ENCODE results near the gene NTM.

The NTM gene

DNA sequence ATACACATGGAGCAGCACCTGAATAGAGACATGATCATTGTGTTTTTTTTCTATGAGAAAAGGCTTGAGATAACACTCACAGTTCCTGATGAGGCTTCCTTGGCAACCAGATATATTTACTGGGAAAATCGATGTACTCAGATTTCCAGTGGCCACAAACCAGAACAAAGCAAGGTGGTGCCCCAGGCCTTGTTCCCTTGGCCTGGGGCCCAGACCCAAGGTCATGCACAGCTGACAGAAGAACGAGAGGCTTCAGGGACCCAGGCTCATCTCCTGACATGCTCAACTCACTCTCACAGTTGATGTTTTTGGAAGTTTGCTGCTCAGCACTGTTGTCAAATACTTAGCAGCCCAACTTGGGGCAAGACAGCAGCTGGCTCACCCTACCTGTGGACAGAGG, 281.8 kb downstream of the NTM start:
- no peak for DNase-seq

DNA sequence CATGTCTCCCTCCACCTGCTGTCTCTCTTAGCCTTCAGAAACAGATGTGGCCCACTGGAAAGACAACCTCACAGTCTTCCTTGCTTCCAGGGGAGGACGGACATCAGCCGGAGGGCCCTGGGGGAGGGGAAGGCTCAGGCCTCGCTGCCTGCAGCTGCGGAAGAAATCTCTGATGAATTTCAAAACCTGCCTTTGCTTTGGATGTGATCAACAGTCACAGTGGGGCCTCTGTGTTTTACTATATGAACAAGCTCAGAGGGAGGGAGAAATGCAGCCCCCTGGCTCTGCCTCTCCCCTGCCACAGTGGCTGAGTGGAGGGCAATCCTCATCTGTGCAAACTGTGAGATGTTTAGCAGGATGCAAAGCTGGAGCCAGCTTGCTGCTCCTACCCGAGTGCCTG, 282.8 kb downstream of the NTM start:
- DNase-seq = no peak

DNA sequence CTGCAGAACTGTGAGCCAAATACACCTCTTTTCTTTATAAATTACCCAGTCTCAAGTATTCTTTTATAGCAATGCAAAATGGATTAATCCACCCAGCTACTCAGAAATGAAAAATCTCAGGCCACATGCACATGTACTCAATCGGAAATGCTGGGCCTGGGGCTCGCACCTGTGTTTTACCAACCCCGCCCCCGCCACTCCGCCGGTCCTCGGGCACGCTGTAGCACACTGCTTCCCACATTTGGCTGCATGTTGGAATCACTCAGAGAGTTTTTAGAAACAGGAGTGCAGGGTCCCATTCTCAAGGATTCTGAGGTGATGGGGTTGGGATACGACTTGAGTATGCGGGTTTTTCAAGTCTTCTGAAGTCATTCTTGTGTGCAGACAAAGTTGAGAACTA, 284.4 kb downstream of the NTM start:
- no peak for DNase-seq

DNA sequence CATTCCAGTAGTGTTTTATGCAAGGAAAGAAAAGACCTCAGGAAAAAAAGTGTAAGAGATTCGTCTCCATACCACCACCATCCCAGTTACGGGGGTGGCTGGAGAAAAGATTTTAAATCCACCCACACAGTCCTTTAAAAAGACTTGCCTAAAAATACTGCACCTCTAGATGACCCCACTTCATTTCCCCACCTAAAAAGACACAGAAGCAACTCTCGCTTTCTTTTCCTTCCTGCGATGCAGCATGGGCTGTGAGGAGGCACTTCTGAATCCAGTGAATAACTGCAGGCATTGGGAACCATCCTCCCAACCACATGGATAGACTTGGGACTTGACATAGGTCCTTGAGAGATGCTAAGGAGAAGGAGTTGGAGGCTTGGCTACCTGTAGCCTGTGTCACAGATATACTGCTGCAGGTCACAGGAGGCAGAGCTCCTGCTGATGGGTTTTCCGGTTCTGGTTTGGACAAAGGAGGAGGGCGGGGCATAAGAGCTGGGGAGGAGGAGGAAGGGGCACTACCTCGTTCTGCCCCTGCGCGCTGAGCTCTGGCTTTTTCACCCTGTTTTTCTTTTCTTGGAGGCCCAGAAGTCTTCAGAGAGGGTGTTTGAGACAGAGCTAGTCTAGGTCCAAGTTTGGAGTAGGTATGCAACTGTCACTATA, 285.9 kb downstream of the NTM start:
- peak in 1 of 3 experiments; percentile 18 for DNase-seq

DNA sequence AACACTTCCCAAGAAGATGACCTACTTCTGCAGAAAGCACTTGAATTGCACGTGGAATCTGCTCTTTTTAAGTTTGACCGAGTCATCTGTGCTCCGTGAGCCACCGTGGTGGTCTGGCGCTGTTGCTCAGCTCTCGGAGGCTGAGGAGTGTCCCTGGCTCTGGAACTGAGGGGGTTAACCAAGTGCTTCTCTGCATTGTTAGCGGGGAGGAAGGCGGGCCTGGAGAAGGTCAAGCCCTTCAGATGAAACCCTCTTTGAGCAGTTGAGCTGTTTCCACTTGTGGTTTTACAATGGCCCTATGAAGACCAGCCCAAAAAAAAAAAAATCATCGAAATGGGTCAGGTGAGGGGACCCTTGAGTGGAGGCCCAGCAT, 286.4 kb downstream of the NTM start:
- no peak for DNase-seq

DNA sequence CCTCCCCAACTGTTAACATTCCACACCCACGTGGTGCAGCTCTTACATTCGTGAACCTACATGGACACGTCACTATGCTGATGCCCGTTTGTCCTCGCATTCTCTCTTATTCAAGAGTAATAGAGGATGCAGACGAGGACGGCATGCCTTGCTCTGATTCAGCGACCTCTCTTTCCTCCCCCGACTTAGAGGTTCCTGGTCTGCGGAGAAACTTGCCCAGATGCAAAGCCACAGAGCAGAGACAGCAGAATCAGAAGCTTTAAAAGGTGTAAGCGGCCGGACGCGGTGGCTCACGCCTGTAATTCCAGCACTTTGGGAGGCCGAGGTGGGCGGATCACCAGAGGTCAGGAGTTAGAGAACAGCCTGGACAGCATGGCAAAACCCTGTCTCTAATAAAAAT, 288.0 kb downstream of the NTM start:
- no peak for DNase-seq

DNA sequence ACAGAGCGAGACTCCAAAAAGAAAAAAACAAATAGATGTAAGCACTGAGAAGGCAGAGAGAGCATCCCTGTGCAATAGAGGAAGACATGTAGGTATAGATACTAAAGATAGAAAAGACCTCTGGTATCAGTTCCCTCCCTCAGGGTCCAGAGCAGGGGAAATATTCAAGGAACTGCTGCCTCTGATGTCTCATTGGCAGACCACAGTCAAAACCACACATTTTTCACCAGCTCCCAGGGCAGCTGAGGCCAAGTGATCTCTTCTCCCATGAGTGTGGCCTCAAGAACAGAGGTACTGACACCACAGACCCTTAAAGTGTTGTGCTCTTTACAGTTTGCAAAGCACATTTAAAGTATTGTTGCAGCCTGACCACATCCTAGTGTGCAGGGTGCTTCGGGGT, 288.5 kb downstream of the NTM start:
- no peak for DNase-seq

DNA sequence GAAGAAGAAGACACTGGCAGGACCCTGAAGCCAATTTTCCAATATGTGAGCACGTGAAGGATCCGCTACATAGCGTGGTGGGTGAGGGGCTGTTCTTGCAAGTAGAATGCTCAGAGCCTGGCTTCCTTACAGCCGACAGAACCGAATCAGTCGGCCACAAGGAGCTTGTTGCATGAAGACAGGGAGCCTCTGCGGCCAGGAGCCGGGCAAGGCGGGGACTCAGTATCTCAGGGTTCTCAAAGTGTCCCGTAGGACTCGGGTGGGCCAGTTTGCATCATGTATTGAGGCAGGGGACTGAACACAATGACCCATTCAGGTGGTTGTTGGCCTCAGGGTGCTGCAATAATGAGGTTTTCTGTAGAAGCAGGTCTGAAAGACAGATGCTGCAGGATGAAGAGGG, 289.5 kb downstream of the NTM start:
- DNase-seq = no peak

DNA sequence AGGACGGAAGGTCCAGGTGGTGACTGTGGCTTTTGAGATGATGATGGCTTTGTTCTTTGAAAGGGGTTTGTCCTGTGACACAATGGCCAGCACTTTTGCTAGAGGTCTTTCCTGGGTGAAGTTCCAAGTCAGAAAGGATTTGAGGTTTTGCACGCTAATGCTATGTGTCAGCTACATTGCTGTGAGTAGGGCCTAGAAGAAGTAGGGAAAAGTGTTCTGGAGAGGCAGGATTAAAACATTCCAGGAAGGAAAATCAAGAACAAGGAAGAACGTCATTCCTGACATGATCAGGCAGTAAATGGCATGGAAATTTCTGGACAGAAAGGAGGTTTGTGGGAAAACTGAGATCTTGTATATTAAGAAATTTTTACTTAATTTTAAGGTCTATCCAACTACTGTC, 290.7 kb downstream of the NTM start:
- no peak for DNase-seq

DNA sequence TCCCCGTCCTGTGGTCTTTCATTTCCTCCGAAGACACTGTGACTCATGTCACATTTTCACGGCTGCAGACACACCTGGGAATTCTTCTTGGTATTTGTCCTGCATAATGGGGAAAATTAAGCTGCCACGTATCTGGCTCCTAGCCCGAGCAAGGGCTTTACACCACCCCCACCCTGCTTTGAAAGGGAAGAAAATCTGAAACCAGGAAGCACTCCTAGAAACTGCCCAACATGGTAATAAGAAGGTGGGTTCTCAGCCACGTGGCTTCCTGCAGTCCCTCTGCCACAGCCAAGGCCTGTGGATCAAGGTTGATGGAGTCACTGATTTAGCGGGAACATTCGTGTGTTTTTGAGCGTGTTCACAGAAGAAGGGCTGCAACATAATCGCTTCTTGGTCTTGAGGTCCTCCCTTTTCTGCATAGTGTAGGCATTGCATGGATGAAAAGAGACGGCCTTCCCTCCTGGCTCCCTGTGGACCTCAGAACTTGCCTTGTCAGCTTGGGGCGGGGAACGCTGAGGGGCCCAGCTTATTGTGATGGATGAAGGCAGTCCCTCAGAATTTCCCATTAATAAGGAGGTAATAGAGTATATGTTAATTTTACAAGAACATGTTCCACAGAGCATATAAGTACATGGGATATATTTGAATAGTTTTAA, 292.0 kb downstream of the NTM start:
- peak in 1 of 3 experiments; percentile 50 for DNase-seq

DNA sequence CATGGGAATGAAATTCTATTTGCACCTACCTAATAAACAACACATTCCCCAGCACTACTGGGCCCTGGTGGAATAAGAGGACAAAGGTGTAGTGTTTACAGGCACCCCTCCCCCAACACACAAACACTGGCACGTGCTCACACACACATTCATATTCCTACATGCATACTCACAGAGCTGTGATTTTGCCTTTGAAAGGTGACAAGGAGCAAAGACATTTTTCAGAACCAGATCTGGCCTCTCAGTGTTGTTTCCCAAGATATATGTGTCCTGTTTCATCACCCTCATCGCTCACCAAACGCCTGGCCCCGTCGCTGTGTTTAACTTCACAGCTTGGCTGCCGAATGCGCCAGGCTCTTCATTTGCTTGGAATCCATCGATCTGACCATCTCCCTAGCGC, 292.6 kb downstream of the NTM start:
- DNase-seq = no peak

DNA sequence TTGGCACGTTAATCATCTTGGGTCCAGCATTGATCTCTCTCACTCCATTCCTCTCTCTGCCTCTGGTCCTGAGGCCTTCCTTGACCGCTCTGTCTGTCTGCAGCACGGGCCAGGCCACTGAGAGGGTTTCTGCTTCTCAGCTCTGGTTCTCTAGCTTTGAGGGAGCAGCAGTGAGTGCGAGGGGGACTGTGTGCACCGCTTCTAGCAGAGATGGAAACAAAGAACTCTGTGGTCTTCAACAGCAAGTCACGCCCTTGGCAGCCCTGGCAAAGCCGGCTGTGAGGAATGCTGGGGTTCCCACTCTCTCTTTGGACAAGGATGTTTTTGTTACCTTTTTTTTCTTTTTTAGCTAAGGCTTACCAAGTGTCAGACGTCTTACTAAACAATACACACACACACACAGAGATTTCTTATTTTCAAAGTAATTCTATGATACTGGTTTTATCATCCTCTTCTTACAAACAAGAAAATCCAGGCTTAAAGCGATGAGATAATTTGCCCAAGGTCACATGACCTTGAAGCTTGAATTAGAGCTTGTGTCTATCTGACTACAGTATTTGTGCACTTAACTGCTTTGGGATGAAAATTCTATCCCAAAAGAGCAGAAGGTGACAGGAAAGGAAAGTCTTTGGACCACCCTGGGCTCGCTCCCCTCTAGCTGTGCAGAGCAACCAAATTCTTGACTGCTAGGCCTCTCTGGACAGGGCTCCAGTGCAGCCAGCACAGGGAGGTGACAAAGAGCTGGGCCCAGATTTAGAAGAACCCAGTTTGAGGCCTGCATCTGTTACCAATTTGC, 293.2 kb downstream of the NTM start:
- DNase-seq = no peak

DNA sequence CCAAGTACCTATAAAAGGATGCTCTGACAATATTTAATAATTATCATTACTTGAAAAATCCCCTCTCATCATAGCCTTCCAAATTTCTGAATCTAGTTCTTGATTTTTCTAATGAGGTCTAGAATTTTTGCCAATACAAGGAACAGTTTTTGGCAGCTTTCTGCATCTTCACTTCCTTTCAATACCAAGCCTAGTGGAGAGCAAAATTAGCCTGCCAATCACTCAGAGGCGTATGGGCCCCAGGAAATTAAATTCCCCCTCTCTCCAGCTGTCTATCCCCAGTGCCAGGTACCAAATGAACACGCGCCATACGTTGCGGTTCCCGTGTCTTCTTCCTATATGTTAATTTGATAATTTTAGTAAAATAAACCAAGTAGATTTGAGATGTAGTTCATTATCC, 293.9 kb downstream of the NTM start:
- no peak for DNase-seq

DNA sequence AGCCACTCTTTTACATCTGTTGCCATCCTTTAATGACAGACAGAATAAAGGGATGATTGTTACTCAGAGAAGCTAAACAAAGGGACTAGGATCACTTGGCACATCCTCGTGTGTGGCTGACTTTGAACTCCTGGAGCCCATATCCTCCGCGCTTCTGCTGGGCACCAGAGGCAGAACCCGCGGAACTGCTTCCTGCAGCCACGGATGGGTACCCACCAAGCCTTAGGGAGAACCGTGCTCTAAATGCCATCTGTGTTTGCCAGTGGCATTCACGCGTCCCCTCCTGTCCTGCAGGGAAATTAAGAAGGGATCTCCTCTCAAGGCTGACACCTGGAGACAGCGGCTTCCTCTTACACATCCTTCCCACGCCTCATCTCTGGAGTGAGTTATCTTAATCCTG, 294.4 kb downstream of the NTM start:
- no peak for DNase-seq

DNA sequence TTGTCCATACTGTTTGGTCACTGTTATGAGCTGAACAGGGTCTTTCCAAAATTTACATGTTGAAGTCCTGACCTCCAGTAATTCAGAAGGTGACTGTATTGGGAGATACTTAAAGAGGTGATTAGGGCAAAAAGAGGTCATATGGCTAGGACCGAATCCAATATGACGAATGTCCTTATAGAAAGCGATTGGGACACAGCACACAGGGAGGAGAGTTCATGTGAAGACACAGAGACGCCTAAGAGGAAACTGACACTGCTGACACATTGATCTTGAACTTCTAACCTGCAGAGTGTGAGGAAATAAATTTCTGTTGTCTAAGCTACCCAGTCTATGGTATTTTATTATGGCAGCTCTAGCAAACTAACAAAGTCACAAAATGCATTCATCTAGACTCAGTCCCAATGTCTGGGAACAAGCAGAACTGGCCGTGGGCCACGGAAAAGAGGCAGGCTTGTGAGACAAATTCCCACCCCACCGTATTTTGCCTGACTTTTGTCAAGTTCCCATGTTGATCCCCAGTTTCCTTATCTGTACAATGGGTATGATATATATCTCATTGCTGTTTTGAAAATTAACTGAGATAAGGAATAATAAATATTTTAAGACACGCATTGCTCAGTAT, 295.0 kb downstream of the NTM start:
- DNase-seq = no peak

DNA sequence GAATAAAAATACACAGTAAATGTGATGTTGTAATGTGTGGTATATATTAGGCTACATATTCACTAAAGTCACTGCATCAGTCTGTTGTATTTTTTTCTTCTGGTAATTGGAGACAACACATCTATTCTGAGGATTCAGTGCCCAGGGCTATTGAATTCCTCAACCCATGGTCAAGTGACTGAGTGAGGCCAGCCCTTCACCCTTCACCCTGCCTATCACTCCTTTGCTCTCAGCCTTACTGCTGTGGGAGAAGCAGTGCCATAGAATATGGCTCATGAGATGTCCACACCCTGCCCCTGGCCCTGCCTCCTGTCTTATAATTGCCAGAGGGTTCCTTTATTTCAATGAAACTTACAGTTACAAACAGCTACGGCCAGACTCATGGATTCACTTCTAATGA, 295.6 kb downstream of the NTM start:
- DNase-seq = no peak

DNA sequence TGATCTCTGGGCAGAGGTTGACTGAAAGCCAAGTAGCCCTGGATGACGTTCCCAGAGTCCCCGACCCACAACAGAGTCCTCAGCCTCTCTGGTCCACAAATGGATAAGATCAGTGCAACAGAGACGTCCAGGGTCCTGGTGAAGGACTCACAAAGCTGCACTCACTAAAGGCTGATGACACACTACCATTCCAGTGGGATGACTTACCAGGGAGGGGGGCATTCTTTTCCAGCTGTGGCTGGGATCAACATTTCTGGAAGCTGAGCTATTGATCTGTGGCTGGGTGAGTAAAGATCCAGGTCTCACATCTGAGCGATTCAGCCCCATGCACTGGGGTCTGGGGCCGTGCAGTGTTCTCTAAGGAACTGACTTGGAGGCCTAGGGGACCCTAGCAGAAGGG, 296.2 kb downstream of the NTM start:
- DNase-seq = no peak

DNA sequence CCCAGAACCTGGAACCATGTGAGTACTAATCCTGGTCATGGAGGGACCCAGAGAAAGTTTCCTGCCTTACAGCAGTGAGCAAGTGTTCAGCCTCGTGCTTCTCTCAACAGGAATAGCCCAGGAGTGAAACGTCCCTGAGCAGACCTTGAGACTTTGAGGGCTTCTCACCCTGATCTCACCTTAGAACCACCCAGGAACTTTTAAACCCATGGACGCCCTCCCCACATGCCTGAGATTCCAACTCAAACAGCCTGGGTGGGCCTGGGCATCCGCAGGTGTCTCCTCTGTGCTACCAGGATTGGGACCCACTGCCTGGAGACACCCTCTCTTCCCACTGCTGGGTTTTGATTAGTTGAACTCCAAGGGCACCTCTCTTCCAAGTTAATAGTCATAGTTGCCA, 297.2 kb downstream of the NTM start:
- no peak for DNase-seq

DNA sequence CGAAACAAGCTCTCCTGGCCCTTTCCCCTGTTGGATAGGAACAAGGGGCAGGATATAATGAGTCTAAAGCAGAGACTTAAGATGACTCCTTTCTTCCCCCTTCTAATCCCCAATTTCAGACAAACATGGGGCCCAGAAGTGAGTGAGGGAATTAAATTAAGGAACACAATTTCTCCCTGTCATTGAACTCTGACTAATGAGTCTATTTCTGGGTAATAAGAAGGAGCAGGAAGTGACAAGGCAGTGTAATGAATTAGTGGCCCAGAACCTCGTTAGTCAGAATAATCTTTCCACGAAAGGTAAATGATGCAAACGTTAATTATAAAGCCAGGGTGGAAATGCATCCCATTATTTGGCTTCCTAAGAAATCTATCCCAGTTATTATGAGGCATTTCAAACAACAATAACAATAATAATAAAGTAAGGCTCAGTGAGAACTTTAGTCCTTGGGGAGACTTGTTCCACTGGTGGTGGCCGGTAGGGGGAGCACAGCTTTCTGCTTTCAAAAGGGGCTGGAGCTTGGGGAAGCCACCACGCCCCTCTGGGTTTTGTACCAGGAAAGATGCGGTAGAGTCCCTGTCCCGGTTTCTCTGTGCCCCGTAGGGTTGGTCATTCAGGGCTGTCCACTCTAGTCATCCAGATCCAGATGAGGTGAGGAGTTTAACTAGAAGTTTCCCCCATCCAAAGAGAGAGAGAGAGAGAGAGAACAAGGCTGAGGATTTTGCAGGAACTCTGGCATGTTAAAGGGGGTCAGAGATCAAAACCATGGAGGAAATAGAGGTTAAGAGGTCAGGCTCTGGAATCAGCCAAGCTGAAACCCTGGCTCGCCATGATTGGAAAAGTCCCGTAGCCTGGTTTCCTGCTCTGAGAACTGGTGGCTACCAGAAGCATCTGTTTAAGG, 298.3 kb downstream of the NTM start:
- peak in 2 of 3 experiments; percentile 26 to 47 for DNase-seq

DNA sequence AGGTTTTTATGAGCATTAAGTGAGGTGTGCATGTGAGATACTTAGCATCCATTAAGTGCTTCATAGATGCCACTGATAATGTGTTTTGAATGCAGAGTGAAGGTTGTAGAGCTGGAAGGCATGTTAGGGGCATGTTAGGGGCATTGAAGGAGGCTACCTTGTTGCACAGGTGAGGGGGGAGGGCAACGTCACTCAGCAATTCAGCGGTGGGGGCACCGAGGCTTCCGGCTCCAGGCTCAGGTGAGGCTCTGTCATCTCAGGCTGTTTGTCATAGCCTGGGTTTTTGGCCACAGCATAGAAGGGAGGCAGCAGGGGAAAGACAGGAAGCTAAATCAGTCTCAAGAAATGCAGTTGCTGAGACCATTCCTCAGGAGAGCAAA, 299.0 kb downstream of the NTM start:
- no peak for DNase-seq

DNA sequence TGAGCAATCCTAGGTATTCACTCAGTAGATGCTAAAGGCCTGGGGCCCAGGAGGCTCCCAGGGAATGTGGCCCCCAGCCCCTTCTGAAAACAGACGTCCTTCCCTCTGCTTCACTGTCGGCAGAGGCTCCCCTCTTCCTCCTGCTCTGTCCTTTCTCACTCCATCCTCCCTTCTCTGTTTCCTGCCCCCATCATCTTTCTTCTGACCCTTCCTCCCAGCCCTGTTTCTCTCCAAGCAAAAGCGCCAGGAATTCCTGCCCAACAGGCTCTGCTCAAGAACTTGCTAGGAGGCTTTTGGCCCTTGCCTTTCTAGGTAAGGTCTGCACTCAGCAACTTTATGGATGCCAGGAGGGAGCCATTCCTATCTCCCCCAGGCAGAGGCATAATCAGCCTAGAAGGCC, 300.5 kb downstream of the NTM start:
- no peak for DNase-seq

DNA sequence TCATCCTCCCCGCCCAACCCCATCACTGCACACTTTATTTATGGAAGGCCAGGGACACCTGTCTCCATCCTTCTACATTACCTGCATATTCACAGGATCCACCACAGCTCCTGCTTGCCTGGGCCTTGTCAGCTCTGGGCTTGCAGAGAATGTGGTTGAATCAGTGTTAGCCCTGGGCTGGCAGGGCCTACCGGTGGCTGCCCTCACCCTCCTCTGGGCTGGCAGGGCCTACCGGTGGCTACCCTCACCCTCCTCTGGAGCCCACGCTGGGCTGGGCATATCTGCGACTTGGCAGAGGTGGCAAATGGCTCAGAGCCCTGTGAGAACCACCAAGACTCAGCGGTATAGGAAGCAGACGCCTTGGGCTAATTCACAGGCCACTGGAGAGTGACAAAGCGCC, 300.9 kb downstream of the NTM start:
- DNase-seq = no peak

DNA sequence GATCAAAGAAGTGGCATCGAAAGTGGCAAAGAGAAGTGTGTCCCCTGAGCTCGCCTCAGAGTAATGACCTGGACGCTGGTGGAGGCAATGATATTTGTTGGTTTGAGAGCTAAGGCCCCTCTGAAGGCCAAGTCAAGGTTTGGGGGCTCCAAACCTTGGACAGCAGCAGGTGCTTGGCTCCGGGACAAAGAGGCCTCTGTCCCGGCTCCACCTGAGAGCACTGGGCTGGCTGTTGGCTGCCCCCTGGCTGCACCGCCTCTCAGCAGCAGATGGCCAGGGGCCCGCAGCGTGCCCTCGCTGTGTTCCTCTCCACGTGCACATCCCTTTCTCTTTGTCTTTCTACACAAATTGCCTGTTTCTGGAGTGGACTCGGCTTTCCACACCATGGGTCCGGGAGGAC, 301.3 kb downstream of the NTM start:
- DNase-seq = no peak

Measured in NCI-H1417 (cell line).